Suppressor macrophage treated with lipopolysaccharide for 1 hour (primary cell): ENCODE data around the gene GALNT6.

ENCODE experiments used
- DNase-seq, 3 donors: peaks; one replicate each; pipeline ENCODE4 v3.0.0-alpha.2; 2020 to 2022

Gene GALNT6

GRCh38 chr12:51379571-51379970 is 11.6 kb downstream of the GALNT6 start:
- DNase-seq, result no peak

- DNase-seq, result no peak
Observed at GRCh38 chr12:51378749-51379148, 12.5 kb downstream of the GALNT6 start.

DNA sequence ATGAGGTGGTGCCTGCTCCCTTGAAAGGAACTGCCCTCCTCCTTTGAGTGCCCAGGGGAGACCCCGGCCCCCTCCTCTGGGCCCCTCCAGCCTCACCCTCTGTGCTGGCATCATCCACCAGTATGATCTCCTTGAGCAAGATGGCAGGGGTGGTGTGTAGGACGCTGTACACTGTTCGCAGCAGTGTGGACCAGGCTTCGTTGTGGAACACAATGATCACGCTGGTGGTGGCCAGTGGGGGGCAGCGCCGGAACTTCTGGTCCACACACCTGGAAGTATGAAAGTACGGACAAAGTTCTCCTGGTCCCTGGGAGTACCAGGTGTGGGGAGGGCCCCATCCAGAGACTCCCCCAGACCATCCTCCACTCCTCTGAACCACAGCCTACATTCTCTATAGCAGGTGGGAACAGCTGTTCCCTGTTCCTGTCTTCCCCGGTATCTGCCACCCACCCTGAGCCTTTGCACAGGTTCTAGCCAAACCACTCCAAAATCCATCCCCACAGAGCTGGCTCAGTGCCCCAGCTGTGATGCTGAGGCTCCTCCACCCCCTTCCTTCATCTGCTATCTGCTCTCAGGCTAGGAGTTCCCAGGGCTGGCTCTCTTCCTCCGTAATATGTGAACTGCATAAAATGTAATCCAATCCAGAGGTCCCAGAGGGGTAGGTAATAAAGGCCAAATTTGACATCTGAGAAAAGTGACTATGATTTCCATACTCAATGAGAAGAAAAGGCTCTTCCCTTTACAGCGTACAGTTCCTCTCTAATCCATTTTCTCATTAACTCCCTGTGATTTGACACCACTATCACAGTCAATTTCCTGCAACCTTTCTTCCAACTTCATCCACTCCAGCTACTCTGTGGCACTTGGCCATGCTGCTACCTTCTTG is 13.9 kb downstream of the GALNT6 start:
- no peak for DNase-seq

- no peak for DNase-seq
Observed at GRCh38 chr12:51374856-51375255, 16.4 kb downstream of the GALNT6 start.

DNA sequence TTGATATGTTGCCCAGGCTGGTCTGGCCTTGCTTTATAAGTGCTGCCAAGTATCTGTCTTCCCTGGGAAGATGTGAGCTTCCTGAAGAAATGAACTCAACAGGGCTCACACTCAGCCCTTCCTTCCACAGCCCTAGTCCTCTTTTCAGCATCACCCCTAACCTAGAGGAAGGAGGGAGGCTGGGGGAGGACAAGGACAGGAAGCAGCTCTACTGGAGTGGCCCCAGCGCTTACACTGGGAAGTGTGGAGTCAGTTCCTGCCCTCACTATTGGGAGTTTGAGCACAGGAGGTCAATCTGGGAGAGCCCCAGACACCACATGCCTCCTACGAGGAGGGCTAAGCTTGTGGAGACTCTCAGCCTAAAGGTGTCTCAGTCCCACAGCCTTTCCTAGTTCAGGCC is 16.8 kb downstream of the GALNT6 start:
- peak in 1 of 3 donors; percentile 30 for DNase-seq

DNA sequence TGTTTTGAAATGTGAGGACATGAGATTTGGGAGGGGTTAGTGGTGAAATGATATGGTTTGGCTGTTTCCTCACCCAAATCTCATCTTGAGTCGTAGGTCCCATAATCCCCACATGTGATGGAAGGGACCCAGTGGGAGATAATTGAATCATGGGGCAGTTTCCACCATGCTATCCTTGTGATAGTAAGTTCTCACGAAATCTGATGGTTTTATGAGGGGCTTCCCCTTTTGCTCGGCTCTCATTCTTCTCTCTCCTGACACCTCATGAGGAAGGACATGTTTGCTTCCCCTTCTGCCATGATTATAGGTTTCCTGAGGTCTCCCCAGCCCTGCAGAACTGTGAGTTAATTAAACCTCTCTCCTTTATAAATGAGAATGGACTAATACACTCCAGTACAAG is 18.0 kb downstream of the GALNT6 start:
- peak; percentile 63 to 71 (median 66) for DNase-seq

GRCh38 chr12:51372021-51372420 is 19.2 kb downstream of the GALNT6 start:
- DNase-seq, result no peak

- peak; percentile 68 to 81 (median 69) for DNase-seq
Observed at GRCh38 chr12:51371295-51371953, 19.8 kb downstream of the GALNT6 start.

GRCh38 chr12:51370667-51371066 is 20.5 kb downstream of the GALNT6 start:
- DNase-seq, result no peak

GRCh38 chr12:51369581-51369980 is 21.6 kb downstream of the GALNT6 start:
- DNase-seq, result no peak

- peak; percentile 93 to 95 (median 95) for DNase-seq
Observed at GRCh38 chr12:51368640-51369517, 22.3 kb downstream of the GALNT6 start.

GRCh38 chr12:51365276-51365675 is 25.9 kb downstream of the GALNT6 start:
- DNase-seq, result no peak

DNA sequence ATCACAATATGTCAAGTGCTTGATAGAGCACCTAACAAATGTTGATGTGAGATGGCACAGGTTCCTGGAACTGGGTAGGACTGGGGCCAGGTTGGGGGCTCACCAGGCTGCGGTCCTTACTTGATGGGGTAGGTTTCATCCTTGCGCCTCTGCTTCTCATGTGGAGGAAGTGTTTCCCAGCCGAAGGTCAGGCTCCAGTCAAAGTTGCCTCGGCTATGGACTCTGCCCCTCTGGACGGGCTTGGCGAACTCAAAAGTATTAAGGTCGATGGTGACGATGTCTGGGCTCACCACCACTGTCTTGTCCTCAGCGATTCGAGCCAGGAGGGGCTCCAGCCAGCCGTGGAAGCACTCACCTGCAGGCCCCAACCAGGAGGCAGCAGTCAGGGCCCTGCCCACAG is 27.2 kb downstream of the GALNT6 start:
- no peak for DNase-seq

- DNase-seq, result no peak
Observed at GRCh38 chr12:51362747-51363342, 28.4 kb downstream of the GALNT6 start.

GRCh38 chr12:51362307-51362706 is 28.9 kb downstream of the GALNT6 start:
- DNase-seq, result no peak

- DNase-seq, result no peak
Observed at GRCh38 chr12:51361161-51362016, 29.8 kb downstream of the GALNT6 start.

DNA sequence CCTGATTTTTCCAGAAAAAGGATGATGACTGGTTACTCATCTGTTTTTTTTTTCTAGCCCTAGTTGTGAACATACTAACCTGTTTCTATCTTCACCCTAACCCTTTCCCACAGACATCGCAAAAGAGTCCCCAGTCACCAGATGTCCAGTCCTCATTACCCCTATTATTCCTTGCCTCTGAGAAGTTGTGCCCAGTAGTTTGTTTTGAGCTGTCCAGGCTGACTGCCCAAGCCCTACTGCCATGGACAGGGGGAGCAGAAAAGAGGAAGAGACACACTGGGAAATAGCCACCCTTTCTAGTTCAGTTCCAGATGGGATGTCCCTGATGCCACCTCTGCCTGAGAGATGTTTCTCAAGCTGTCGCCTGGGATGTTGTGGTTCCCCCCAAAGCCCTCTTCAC is 30.9 kb downstream of the GALNT6 start:
- no peak for DNase-seq

DNA sequence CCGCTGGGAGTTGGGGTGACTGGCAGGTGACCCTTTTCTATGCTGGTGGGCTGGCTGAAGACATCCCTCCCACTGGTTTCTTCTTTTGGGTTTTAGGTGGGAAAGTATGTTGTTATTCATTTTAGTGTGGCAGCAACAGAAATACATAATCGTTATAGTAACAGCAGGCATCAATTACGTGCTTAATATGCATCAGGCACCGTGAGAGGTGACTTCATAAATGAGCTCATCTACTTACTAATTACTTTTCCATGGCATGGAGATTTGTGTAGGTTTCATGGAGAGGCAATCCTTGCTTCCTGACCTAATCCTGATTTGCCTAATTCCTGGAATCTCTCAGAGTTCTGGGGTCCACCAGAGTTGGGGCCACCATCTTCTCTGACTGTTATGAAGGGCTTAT is 31.4 kb downstream of the GALNT6 start:
- no peak for DNase-seq

DNA sequence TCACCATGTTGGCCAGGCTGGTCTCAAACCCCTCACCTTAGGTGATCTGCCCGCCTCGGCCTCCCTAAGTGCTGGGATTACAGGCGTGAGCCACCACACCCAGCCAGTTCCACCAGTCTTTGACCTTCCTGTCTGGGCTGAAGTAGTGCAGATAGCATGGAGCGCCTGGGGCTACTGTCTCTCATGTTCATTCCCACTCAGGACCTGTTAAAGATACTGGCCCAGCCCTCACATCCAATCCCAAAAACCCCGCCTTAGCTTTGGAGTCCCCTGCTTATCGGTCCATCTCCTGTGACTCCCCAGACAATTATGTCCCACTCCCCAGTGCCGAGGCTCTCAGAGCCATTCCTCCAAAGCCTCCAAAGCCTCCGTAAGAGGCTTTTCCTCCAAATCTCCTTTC is 32.7 kb downstream of the GALNT6 start:
- DNase-seq, result no peak

- peak; percentile 62 to 70 (median 69) for DNase-seq
Observed at GRCh38 chr12:51357374-51358047, 33.7 kb downstream of the GALNT6 start.

- peak; percentile 55 to 66 (median 58) for DNase-seq
Observed at GRCh38 chr12:51351913-51352532, 39.2 kb downstream of the GALNT6 start.
